ENCODE measurements around the gene RGS3.

The RGS3 gene

GRCh38 chr9:113590991-113591898 is 127.7 kb downstream of the RGS3 start:
- DNase-seq, result peak; percentile 53

- DNase-seq, result no peak
Observed at GRCh38 chr9:113591899-113592625, 128.5 kb downstream of the RGS3 start.

- no peak for DNase-seq
Observed at GRCh38 chr9:113592876-113593575, 129.5 kb downstream of the RGS3 start.

GRCh38 chr9:113593682-113594281 is 130.3 kb downstream of the RGS3 start:
- DNase-seq, result no peak

GRCh38 chr9:113594484-113595299 is 131.2 kb downstream of the RGS3 start:
- DNase-seq, result no peak

GRCh38 chr9:113596616-113597320 is 133.2 kb downstream of the RGS3 start:
- no peak for DNase-seq

- DNase-seq, result no peak
Observed at GRCh38 chr9:113597390-113598241, 134.1 kb downstream of the RGS3 start.

GRCh38 chr9:113598451-113598850 is 134.9 kb downstream of the RGS3 start:
- no peak for DNase-seq

GRCh38 chr9:113598883-113599282 is 135.4 kb downstream of the RGS3 start:
- no peak for DNase-seq

- DNase-seq, result no peak
Observed at GRCh38 chr9:113599646-113600022, 136.1 kb downstream of the RGS3 start.

GRCh38 chr9:113600023-113600823 is 136.7 kb downstream of the RGS3 start:
- no peak for DNase-seq

GRCh38 chr9:113600871-113601614 is 137.5 kb downstream of the RGS3 start:
- DNase-seq, result no peak

GRCh38 chr9:113601656-113602055 is 138.1 kb downstream of the RGS3 start:
- DNase-seq, result no peak

GRCh38 chr9:113602126-113603047 is 138.9 kb downstream of the RGS3 start:
- DNase-seq, result no peak

- DNase-seq, result no peak
Observed at GRCh38 chr9:113603048-113603375, 139.5 kb downstream of the RGS3 start.

GRCh38 chr9:113603773-113604172 is 140.2 kb downstream of the RGS3 start:
- DNase-seq, result no peak

GRCh38 chr9:113604393-113604792 is 140.9 kb downstream of the RGS3 start:
- DNase-seq, result no peak

- DNase-seq, result no peak
Observed at GRCh38 chr9:113606510-113606909, 143.0 kb downstream of the RGS3 start.

Data from CD4-positive, alpha-beta T cell treated with Interferon gamma for 1 hour (primary cell).